ENCODE data around the gene CFI. TPM values are rescaled to one million over a fixed set of nuclear protein-coding genes. Genes with fewer than 3 reads are reported as not detected.

Gene CFI
- total RNA-seq, 2 donors from 2014 or later = 12.6 to 30.4 TPM

DNA sequence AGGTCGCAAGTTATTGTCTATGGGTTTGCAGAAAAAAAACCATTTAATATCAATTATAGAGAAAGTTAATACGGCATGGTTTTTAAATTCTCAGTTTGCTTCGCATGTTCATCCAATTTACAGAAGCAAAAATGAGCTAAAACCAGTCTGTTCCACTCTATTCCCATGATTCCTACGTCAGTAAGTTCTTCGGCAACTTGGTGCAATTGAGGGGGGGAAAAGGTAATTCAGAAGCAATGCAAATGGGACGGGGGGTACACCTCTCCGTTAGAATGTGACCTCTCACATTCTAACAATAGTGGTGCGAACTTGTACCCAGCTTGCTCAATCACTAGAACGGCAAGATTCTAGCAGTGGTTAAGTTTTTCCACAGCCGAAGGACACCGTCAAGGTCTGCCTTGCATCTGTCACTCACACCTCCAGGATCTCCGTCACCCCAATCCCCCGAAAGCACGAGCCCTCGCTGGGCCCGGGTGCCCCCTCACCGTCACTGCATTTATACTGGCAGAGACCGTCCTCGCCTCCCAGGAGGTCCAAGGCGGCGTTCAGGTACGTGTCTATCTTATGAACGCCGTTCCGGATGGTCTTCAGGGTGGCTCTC, 72.6 kb downstream of the CFI start:
- no peak for DNase-seq (ENCODE audit: low spot score)
- Histone ChIP-seq H3K27ac (peak overlapping the region; percentile 87 to 90), H3K27me3 (no peaks in the 10 kb centered on the region), H3K9me3 (no peaks in the 10 kb centered on the region), H3K4me3 (peak overlapping the region; percentile 82 to 95), H3K4me1 (peaks cover 0 to 12% of the 10 kb centered on the region in 2 donors), H3K36me3 (no peaks in the 10 kb centered on the region)
- no peak for TF ChIP-seq CTCF (IDR thresholded peaks at IDR 0.05)

GRCh38 chr4:109728385-109728784, 73.4 kb downstream of the CFI start:
- Histone ChIP-seq H3K27ac (peak overlapping the region in 1 of 2 donors; percentile 90), H3K4me3 (peak overlapping the region; percentile 82 to 95), H3K36me3 (no peaks in the 10 kb centered on the region), H3K4me1 (peaks cover 0 to 12% of the 10 kb centered on the region in 2 donors), H3K9me3 (no peaks in the 10 kb centered on the region), H3K27me3 (no peaks in the 10 kb centered on the region)
- TF ChIP-seq CTCF (IDR thresholded peaks at IDR 0.05) = no peak
- DNase-seq (ENCODE audit: low spot score) = no peak

DNA sequence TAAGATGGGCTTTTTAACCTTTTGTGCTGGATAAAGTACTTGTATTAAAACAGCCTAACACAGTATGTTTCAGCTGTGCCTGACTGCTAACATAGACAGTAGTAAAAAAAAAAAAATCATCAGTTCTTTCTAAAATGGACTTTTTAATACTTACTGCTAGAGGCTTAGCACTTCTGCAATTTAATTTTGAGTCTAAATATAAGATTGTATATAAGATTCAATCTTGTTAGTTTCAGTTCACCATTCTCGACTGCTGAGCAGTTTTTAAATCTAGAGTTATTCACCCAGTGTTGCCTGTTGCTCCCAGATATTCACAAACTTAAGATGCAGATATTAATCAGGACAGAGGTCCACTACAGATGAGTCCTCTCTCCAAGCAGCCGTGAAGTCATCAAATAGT, 78.7 kb downstream of the CFI start:
- no peaks in the 10 kb centered on the region for H3K27me3 ChIP-seq
- H3K27ac ChIP-seq = no peak overlapping the region
- no peaks in the 10 kb centered on the region for H3K4me1 ChIP-seq
- no peaks in the 10 kb centered on the region for H3K36me3 ChIP-seq
- TF ChIP-seq CTCF (IDR thresholded peaks at IDR 0.05) = no peak
- H3K4me3 ChIP-seq = no peak overlapping the region
- H3K9me3 ChIP-seq = no peaks in the 10 kb centered on the region
- DNase-seq (ENCODE audit: low spot score) = no peak

DNA sequence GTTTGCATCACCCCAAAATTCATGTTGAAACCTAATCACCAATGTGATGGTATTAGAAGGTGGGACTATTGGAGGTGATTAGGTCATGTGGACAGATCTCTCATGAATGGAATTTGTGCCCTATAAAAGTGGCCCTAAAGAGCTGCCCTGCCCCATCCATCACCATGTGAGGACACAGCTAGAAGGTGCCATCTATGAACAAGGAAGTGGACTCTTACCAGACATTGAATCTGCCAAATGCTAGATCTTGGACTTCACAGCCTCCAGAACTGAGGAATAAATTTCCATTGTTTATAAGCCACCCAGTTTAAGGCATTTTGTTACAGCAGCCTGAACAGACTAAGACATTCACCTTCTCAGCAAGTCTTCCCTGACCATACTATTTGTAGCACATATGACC, 79.4 kb downstream of the CFI start:
- TF ChIP-seq CTCF (IDR thresholded peaks at IDR 0.05) = no peak
- no peak for DNase-seq (ENCODE audit: low spot score)
- H3K4me3 ChIP-seq = no peak overlapping the region
- H3K9me3 ChIP-seq = no peaks in the 10 kb centered on the region
- H3K27ac ChIP-seq = no peak overlapping the region
- no peaks in the 10 kb centered on the region for H3K27me3 ChIP-seq
- no peaks in the 10 kb centered on the region for H3K36me3 ChIP-seq
- no peaks in the 10 kb centered on the region for H3K4me1 ChIP-seq

- no peak for TF ChIP-seq CTCF (IDR thresholded peaks at IDR 0.05)
- DNase-seq (ENCODE audit: low spot score) = no peak
Measured at GRCh38 chr4:109721033-109721432, 80.8 kb downstream of the CFI start.

GRCh38 chr4:109719604-109720003, 82.2 kb downstream of the CFI start:
- no peak for DNase-seq (ENCODE audit: low spot score)
- Histone ChIP-seq H3K27ac (no peak overlapping the region), H3K9me3 (no peaks in the 10 kb centered on the region), H3K27me3 (no peaks in the 10 kb centered on the region), H3K4me3 (no peak overlapping the region), H3K4me1 (no peaks in the 10 kb centered on the region), H3K36me3 (peaks cover 10% of the 10 kb centered on the region)
- no peak for TF ChIP-seq CTCF (IDR thresholded peaks at IDR 0.05)

More at GRCh38 chr4:109721033-109721432, 80.8 kb downstream of the CFI start:
- Histone ChIP-seq H3K4me1 (no peaks in the 10 kb centered on the region), H3K27me3 (no peaks in the 10 kb centered on the region), H3K4me3 (no peak overlapping the region), H3K9me3 (no peaks in the 10 kb centered on the region), H3K27ac (no peak overlapping the region), H3K36me3 (peaks cover 9% of the 10 kb centered on the region)

Data from right atrium auricular region (tissue), 2 donors.